Activated CD4-positive, alpha-beta memory T cell treated with anti-CD3 and anti-CD28 coated beads for 36 hours (primary cell): Measurements from ENCODE around the gene AKR1C3. TPM values are rescaled to one million over a fixed set of nuclear protein-coding genes. Genes with fewer than 3 reads are reported as not detected.
"Not testable (repeated sequence)": the region's sequence is repeated elsewhere in the genome, so short reads cannot be mapped to it uniquely, and the experiment has no call there.

Source experiments
- CTCF ChIA-PET: fragments of 350-600 bp; sonication (Branson Sonifier 250); formaldehyde crosslinking; loops from one replicate; lab custom pipeline; 2021; ENCODE audit warnings: antibody characterized with exemption, inconsistent platforms; lab: Charles Lee
- POLR2A ChIA-PET: fragments of 350-600 bp; sonication (Branson Sonifier 250); formaldehyde crosslinking; loops from one replicate; lab custom pipeline; 2021; ENCODE audit warnings: antibody characterized with exemption; lab: Charles Lee
- DNase-seq: peaks from one replicate; pipeline ENCODE4 v3.0.0-alpha.2; 2020
- H3K27ac Mint-ChIP-seq: one replicate; pipeline ENCODE4 v1.8.0; 2021; ENCODE audit warnings: mixed read lengths
- H3K27me3 Mint-ChIP-seq: one replicate; pipeline ENCODE4 v1.8.0; 2021; ENCODE audit warnings: mixed read lengths
- H3K36me3 Mint-ChIP-seq: one replicate; pipeline ENCODE4 v1.8.0; 2021; ENCODE audit warnings: mixed read lengths
- H3K4me1 Mint-ChIP-seq: one replicate; pipeline ENCODE4 v1.8.0; 2021; ENCODE audit warnings: low read depth, mixed read lengths
- H3K4me3 Mint-ChIP-seq: one replicate; pipeline ENCODE4 v1.8.0; 2021; ENCODE audit warnings: mild to moderate bottlenecking, mixed read lengths
- H3K9me3 Mint-ChIP-seq: one replicate; pipeline ENCODE4 v1.8.0; 2021; ENCODE audit warnings: mixed read lengths
- intact Hi-C: fragments of 100-400 bp; cut with micrococcal nuclease; formaldehyde crosslinking; loops from one replicate; pipeline ENCODE4 v1.15.1; 2023
- total RNA-seq, 2 experiments: library from RNA; stranded (reverse); gene quantifications; one replicate each; pipeline ENCODE4 v1.2.3, GENCODE V29; 2021

AKR1C3 gene
- total RNA-seq, 2 experiments from 2014 or later = 0.33 to 0.70 TPM

DNA sequence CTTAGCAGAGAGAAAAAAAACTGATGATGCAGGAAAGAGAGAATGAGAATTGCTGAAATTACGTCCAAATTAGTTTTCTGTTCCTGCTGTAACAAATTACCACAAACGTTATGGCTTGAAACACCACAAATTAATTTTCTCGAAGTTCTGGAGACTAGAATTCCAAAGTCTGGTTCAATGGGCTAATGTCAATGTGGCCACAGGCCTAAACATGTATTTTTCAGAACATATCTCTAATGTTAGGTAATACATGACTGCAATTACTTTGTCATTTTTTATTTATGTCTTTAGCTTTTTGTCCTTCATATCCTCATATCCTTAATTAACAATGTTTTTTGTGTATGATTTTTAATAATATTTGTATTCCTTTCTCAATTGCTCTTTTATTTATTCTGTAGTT is 3.0 kb upstream of the AKR1C3 start:
- POLR2A ChIA-PET = no interaction called here
- no peak overlapping the region for H3K27ac Mint-ChIP-seq
- intact Hi-C loops = loop anchor here (5.0 kb wide), 2 partner anchors 191 to 291 kb away; no protein-coding TSS in a partner anchor
- peaks cover 11% of the 10 kb centered on the region for H3K4me1 Mint-ChIP-seq
- CTCF ChIA-PET = no interaction called here
- H3K36me3 Mint-ChIP-seq = peaks cover 7% of the 10 kb centered on the region
- H3K9me3 Mint-ChIP-seq = peaks cover 23% of the 10 kb centered on the region
- DNase-seq = no peak
- H3K27me3 Mint-ChIP-seq = peaks cover 17% of the 10 kb centered on the region
- H3K4me3 Mint-ChIP-seq = no peak overlapping the region

DNA sequence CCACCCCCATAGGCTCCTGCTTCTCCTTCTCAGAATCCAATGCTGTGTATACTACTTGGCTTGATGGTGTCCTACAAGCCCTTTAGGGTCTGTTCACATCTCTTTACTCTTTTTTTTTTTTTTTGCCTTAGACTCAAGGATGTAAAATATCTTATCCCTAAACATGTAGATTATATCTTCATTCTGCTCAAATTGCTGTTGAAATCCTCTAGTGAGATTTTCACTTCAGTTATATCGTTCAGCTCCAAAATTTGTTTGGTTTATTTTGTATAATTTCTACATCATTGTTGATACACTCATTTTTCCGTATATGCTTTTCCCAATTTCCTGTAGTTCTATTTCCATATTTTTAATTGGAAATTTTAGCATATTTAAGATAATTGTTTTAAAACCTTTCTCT is 1.8 kb upstream of the AKR1C3 start:
- ChIA-PET CTCF (no interaction called here), POLR2A (no interaction called here)
- peaks cover 23% of the 10 kb centered on the region for H3K9me3 Mint-ChIP-seq
- no peak overlapping the region for H3K27ac Mint-ChIP-seq
- DNase-seq = no peak
- no peak overlapping the region for H3K4me3 Mint-ChIP-seq
- peaks cover 17% of the 10 kb centered on the region for H3K27me3 Mint-ChIP-seq
- intact Hi-C loops = loop anchor here (5.0 kb wide), 2 partner anchors 190 to 290 kb away; no protein-coding TSS in a partner anchor
- peaks cover 11% of the 10 kb centered on the region for H3K4me1 Mint-ChIP-seq
- peaks cover 7% of the 10 kb centered on the region for H3K36me3 Mint-ChIP-seq

DNA sequence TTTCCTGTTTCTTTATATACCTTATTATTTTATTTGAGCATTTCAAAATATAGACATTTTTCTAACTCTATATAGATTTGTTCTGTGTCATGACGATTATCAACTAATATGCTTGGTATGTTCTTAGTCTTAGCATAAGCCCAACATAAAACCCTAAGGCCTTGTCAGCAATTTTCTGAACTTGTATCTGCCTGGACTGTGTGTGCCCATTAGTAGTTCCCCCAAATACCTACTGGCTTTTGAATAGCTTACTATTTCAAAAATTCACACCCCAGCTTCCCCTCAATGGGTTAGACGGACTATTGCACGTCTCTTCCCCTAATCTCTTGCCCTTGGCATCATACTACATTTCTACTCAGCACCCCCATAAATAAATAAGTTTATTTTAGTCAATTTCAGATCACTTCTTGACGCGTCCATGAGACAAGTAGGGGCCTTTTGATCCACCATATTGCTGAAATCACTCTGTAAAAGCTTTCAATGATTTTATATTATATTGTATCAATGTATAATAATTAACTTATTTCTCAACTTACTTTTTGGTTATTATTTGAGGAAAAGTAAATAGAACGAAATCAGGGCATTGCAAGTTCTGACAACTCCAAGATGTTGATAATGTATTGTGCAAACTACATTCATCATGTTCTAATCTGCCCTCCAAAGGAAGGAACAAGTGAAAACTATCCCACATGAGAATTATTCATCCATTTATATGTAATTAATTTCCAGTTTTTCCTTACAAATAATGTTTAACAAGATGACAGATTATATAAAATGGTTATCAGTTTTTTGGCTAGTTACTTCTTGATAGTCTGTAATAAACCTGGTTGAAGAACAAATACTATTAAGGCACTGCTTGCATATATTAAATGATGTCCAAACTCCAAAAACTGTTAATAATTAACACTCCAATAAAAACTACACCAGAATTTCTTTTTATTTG is 1.1 kb upstream of the AKR1C3 start:
- CTCF ChIA-PET = interaction anchor here (3.5 kb wide), 1 partner anchor 243 kb away, joined by 17 read pairs; no protein-coding TSS in a partner anchor
- POLR2A ChIA-PET = no interaction called here
- Mint-ChIP-seq H3K36me3 (peaks cover 5% of the 10 kb centered on the region), H3K4me3 (no peak overlapping the region), H3K27me3 (peaks cover 17% of the 10 kb centered on the region), H3K9me3 (peaks cover 17% of the 10 kb centered on the region), H3K4me1 (peaks cover 11% of the 10 kb centered on the region), H3K27ac (no peak overlapping the region)
- DNase-seq = no peak
- intact Hi-C loops = loop anchor here (5.0 kb wide), 2 partner anchors 189 to 289 kb away; no protein-coding TSS in a partner anchor

- H3K4me3 Mint-ChIP-seq = no peak overlapping the region
- peaks cover 3% of the 10 kb centered on the region for H3K36me3 Mint-ChIP-seq
- no peak for DNase-seq
- H3K9me3 Mint-ChIP-seq = peaks cover 3% of the 10 kb centered on the region
- ChIA-PET CTCF (interaction anchor here (1.0 to 3.5 kb wide), 2 partner anchors 188 to 246 kb away, joined by 5 to 17 read pairs; no protein-coding TSS in a partner anchor), POLR2A (no interaction called here)
- H3K4me1 Mint-ChIP-seq = peaks cover 11% of the 10 kb centered on the region
- H3K27ac Mint-ChIP-seq = no peak overlapping the region
- H3K27me3 Mint-ChIP-seq = peaks cover 10% of the 10 kb centered on the region
- intact Hi-C loops = loop anchor here (2.0 kb wide), 1 partner anchor 247 kb away; no protein-coding TSS in a partner anchor
These were observed 1.5 kb downstream of the AKR1C3 start for GRCh38 chr10:5095687-5096086.

- Mint-ChIP-seq H3K27ac (no peak overlapping the region), H3K36me3 (peaks cover 3% of the 10 kb centered on the region), H3K4me3 (no peak overlapping the region), H3K27me3 (peaks cover 8% of the 10 kb centered on the region), H3K4me1 (peaks cover 11% of the 10 kb centered on the region), H3K9me3 (peaks cover 3% of the 10 kb centered on the region)
- no peak for DNase-seq
- CTCF ChIA-PET = interaction anchor here (0.7 to 3.5 kb wide), 2 partner anchors 187 to 246 kb away, joined by 3 to 17 read pairs; no protein-coding TSS in a partner anchor
- POLR2A ChIA-PET = no interaction called here
- intact Hi-C loops = no loop called here
These were observed 1.9 kb downstream of the AKR1C3 start for GRCh38 chr10:5096108-5096507.

DNA sequence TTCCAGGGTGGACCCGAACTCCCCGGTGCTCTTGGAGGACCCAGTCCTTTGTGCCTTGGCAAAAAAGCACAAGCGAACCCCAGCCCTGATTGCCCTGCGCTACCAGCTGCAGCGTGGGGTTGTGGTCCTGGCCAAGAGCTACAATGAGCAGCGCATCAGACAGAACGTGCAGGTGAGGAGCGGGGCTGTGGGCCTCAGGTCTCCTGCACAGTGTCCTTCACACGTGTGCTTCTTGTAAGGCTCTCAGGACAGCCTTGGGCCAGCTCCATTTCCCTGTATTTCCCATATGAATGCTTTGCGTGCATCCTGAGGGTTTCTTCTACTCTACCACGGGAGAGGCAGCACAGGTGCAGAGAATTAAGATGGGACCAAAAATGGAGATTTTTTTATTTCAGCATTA is 8.3 kb downstream of the AKR1C3 start:
- H3K36me3 Mint-ChIP-seq, DNase-seq, H3K27ac Mint-ChIP-seq, POLR2A ChIA-PET, CTCF ChIA-PET, H3K27me3 Mint-ChIP-seq, H3K9me3 Mint-ChIP-seq, intact Hi-C loops, H3K4me1 Mint-ChIP-seq, H3K4me3 Mint-ChIP-seq: not testable (repeated sequence)

DNA sequence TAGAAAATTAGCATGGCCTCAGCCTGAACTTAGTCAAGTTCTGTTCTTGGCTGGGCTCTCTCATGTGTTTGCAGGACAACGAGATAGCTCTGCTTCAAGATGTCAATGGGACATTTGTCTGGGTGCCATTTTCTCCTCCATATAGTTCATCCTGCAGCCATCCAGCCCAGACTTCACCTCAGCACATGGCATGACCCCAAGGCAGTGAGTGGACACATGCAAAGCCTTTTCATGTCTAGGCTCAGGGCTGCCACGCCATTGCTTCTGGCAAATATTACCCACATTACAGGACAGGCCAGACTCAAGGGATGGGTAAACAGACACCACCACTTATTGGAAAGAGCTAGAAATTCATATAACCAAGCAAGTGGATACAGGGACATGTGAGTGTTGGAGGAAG is 9.3 kb downstream of the AKR1C3 start:
- no peaks in the 10 kb centered on the region for H3K4me1 Mint-ChIP-seq
- no peaks in the 10 kb centered on the region for H3K9me3 Mint-ChIP-seq
- H3K36me3 Mint-ChIP-seq = peaks cover 2% of the 10 kb centered on the region
- no peak for DNase-seq
- ChIA-PET POLR2A (no interaction called here), CTCF (interaction anchor here (0.6 kb wide), 1 partner anchor 27 kb away, joined by 3 read pairs; no protein-coding TSS in a partner anchor)
- H3K27ac Mint-ChIP-seq = no peak overlapping the region
- H3K4me3 Mint-ChIP-seq = no peak overlapping the region
- intact Hi-C loops = no loop called here
- H3K27me3 Mint-ChIP-seq = no peaks in the 10 kb centered on the region

DNA sequence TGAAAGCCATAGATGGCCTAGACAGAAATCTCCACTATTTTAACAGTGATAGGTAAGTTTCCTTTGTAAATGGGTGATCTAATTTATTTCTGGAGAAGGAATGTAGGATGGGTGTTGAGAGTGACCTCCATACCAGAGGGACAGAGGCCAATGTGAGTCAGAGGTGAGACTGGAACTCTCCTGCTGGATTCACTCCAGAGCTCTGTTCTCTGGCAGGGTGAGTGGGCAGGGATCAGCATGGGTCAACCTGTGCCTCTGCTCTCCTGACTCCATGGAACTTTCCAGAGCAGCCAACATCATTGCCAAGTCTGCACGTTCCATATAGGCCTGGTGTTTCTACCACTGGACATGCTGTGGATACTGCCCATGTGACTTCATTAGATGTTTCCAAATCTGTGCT is 11.4 kb downstream of the AKR1C3 start:
- intact Hi-C loops = no loop called here
- no peaks in the 10 kb centered on the region for H3K27me3 Mint-ChIP-seq
- peaks cover 2% of the 10 kb centered on the region for H3K36me3 Mint-ChIP-seq
- no peaks in the 10 kb centered on the region for H3K4me1 Mint-ChIP-seq
- ChIA-PET CTCF (no interaction called here), POLR2A (no interaction called here)
- DNase-seq = no peak
- H3K9me3 Mint-ChIP-seq = no peaks in the 10 kb centered on the region
- no peak overlapping the region for H3K27ac Mint-ChIP-seq
- no peak overlapping the region for H3K4me3 Mint-ChIP-seq

- DNase-seq = no peak
- Mint-ChIP-seq H3K9me3 (no peaks in the 10 kb centered on the region), H3K27me3 (no peaks in the 10 kb centered on the region), H3K27ac (no peak overlapping the region), H3K36me3 (peaks cover 2% of the 10 kb centered on the region), H3K4me1 (no peaks in the 10 kb centered on the region), H3K4me3 (no peak overlapping the region)
- ChIA-PET POLR2A (no interaction called here), CTCF (no interaction called here)
- intact Hi-C loops = no loop called here
These were observed 12.3 kb downstream of the AKR1C3 start for GRCh38 chr10:5106553-5106952.

GRCh38 chr10:5107860-5108526 is 13.8 kb downstream of the AKR1C3 start:
- ChIA-PET CTCF (no interaction called here), POLR2A (no interaction called here)
- DNase-seq = no peak
- intact Hi-C loops = no loop called here
- no peaks in the 10 kb centered on the region for H3K27me3 Mint-ChIP-seq
- no peaks in the 10 kb centered on the region for H3K4me1 Mint-ChIP-seq
- no peak overlapping the region for H3K27ac Mint-ChIP-seq
- H3K9me3 Mint-ChIP-seq = no peaks in the 10 kb centered on the region
- H3K36me3 Mint-ChIP-seq = peaks cover 2% of the 10 kb centered on the region
- H3K4me3 Mint-ChIP-seq = no peak overlapping the region

DNA sequence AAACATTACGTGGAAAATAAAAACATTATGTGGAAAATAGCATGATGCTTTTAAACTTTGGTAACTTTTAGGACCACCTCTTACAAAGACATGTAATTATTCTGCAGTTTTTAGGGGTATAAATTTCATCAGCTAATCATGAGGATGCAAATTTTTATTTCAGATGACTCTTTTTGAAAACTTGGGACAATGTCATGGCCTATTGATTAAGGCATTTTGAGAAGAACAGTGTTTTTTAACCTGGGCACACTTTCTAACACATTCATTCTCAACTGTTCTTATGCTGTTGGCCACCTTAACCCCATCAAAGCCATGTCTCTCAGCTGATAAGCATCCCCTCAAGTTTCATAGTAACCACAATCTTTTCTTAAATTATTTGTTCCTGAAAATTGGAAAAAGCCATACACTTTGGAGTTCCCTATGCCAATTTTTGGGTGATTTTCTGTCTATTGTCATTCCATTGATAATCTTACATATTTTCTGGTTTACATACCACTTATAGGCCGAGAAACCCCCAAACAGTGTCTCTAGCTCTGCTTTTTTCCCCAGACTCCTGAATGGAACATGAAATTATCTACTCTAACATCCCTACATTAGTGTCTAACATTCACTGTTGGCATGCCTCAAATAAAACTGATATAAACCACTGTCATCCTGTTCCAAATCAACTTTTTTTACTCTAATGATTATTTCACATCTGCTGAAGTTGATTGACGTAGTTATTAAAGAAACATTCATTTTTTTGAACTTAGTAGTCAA is 14.6 kb downstream of the AKR1C3 start:
- Mint-ChIP-seq H3K27me3 (no peaks in the 10 kb centered on the region), H3K9me3 (no peaks in the 10 kb centered on the region), H3K4me3 (no peak overlapping the region), H3K36me3 (no peaks in the 10 kb centered on the region), H3K4me1 (no peaks in the 10 kb centered on the region), H3K27ac (no peak overlapping the region)
- ChIA-PET CTCF (no interaction called here), POLR2A (no interaction called here)
- intact Hi-C loops = no loop called here
- DNase-seq = no peak

GRCh38 chr10:5109861-5110260 is 15.6 kb downstream of the AKR1C3 start:
- H3K4me1 Mint-ChIP-seq, POLR2A ChIA-PET, H3K27ac Mint-ChIP-seq, intact Hi-C loops, H3K36me3 Mint-ChIP-seq, CTCF ChIA-PET, H3K4me3 Mint-ChIP-seq, H3K9me3 Mint-ChIP-seq, DNase-seq, H3K27me3 Mint-ChIP-seq: not testable (repeated sequence)
